ENCODE results near the gene DUSP1. TPM values are rescaled to one million over a fixed set of nuclear protein-coding genes. Genes with fewer than 3 reads are reported as not detected.

The DUSP1 gene
- total and polyA plus RNA-seq, 2 of the 13 experiments (the other 11 are each of a cell fraction or from before 2014, with no cell fraction given) = 27.1 to 55.5 TPM

GRCh38 chr5:172724242-172725183, 46.5 kb downstream of the DUSP1 start (continued):
- TF ChIP-seq ZBTB34 (CRISPR knock-in tag; IDR thresholded peaks at IDR 0.05) = no peak
- TF ChIP-seq ZNF710 (CRISPR knock-in tag; IDR thresholded peaks at IDR 0.05; ENCODE audit: borderline replicate concordance) = no peak
- TF ChIP-seq STAT6 (CRISPR knock-in tag; IDR thresholded peaks at IDR 0.05; ENCODE audit: borderline replicate concordance) = no peak
- no peak for TF ChIP-seq MATR3 (CRISPR knock-in tag; IDR thresholded peaks at IDR 0.05)
- TF ChIP-seq RFXAP (CRISPR knock-in tag; IDR thresholded peaks at IDR 0.05; ENCODE audit: borderline replicate concordance) = no peak
- TF ChIP-seq TOE1 (CRISPR knock-in tag; IDR thresholded peaks at IDR 0.05) = no peak
- TF ChIP-seq RBM22 (optimal IDR thresholded peaks at IDR 0.05; ENCODE audit: low read length) = no peak
- TF ChIP-seq ZNF577 (CRISPR knock-in tag; IDR thresholded peaks at IDR 0.05; ENCODE audit: borderline replicate concordance, low read depth) = no peak
- TF ChIP-seq PAF1 (CRISPR knock-in tag; IDR thresholded peaks at IDR 0.05) = no peak
- no peak for TF ChIP-seq FOXC1 (CRISPR knock-in tag; IDR thresholded peaks at IDR 0.05; ENCODE audit: borderline replicate concordance)
- no peak for TF ChIP-seq ZNF430 (CRISPR knock-in tag; IDR thresholded peaks at IDR 0.05)
- no peak for TF ChIP-seq ZXDC (CRISPR knock-in tag; IDR thresholded peaks at IDR 0.05)
- no peak for TF ChIP-seq MTA1 (CRISPR knock-in tag; IDR thresholded peaks at IDR 0.05; ENCODE audit: borderline replicate concordance)
- TF ChIP-seq ZFAT (CRISPR knock-in tag; conservative IDR thresholded peaks at IDR 0.05) = no peak
- no peak for TF ChIP-seq ZNF616 (CRISPR knock-in tag; IDR thresholded peaks at IDR 0.05; ENCODE audit: low read depth)
- TF ChIP-seq IRF1 (CRISPR knock-in tag; IDR thresholded peaks at IDR 0.05; ENCODE audit: low read depth) = no peak
- no peak for TF ChIP-seq RXRA (CRISPR knock-in tag; IDR thresholded peaks at IDR 0.05)
